Mesenteric fat pad (tissue), 1 donor: ENCODE data around the gene DIAPH2. TPM values are rescaled to one million over a fixed set of nuclear protein-coding genes. Genes with fewer than 3 reads are reported as not detected.

Experiments
- DNase-seq: peaks from one replicate; pipeline ENCODE4 v3.0.0-alpha.2; 2020; ENCODE audit warnings: low spot score
- total RNA-seq: library from RNA; stranded (reverse); fragmentation: NEBNext Ultra II Directional; extraction: Animal tissue kit (Norgen Biotek cat#: 25700); gene quantifications from one replicate; pipeline ENCODE4 v1.2.1, GENCODE V29; 2021
- donor health status: DM: yes; HTN: yes; CAD: no.

DIAPH2 gene
- total RNA-seq, 1 donor from 2014 or later = 28.1 TPM

DNA sequence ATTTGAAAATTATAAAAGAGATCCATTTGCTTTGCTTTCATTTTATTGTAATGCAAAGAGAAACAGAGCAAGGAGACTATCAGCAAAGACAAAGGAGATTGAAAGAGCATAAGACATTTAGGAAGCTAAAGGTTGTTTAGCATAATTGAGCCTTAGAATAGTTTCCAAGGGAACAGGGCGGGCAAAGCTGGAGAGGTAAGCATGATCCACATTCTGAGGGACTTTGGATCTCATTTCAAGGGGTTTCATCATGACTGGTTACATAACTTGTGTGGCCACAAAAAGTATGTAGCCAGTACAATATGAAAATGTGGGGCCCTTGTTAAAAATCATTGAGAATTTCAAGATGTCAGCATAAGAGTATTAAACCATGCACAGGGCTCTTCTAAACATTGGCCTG is 605.6 kb downstream of the DIAPH2 start:
- no peak for DNase-seq

DNA sequence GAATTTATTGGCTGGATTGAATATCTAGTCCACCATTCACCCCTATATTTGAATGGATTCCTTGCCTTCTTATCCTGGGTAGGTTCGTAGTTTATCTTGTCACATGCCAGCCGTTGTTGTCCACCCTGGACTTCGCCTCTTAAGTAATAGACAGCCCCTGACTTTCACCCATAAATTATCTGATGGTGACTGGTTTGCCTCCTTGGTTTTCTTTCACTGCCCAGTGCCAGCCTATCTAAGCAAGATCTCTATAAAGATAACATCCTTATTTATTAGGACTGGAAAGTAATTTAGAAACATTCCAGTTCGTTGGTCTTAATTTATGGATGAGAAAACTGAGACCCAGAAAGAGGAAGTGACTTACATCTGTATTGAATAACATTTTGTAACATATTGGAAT is 609.4 kb downstream of the DIAPH2 start:
- no peak for DNase-seq

DNA sequence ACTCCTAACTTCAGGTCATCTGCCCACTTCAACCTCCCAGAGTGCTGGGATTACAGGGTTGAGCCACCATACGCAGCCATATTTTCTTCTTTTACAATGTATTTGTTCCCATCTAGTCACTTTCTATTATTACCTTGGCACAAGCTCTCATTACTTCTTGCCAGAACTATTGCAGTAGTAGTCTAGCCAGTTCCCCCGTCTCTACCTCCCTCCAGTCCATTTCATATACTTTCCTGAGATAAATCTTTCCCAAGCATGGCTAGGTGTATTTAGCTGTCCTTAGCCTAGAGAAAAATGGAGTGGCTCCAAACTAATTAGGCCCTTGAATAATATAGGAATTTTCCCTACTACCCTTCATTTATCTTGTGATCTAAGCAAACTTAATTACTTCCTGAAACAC is 611.3 kb downstream of the DIAPH2 start:
- DNase-seq = no peak

DNA sequence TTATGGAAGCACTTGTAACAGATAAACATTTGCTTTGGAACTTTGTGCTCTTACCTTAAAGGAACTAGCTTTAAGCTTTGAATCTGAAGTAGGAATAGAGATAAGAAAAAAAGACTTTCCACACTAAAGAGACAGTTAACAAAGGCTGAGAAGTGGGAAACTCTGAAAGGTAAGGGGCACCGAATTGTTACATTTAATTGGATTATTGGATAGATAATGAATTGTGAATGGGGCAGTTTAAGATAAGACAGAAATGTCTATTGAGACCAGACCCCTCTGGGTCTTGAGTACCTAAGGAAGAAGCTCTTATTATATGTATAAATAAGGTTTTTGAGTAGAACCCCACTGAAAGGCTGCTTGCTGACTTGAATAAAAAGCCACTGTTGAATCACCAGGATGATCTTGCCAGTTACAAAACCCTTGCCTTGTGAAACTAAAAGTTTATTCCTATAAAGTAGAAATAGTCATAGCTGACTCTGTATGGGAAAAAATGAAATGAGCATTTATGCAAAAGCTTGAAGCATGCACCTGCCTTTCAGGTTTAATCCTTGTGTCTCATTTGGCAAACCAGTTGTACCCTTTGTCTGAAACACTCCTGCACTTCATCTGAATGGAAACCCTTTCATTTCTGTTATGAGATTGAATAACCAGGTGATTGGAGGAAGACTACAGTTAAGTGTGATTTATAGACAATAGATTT is 622.3 kb downstream of the DIAPH2 start:
- DNase-seq = no peak

DNA sequence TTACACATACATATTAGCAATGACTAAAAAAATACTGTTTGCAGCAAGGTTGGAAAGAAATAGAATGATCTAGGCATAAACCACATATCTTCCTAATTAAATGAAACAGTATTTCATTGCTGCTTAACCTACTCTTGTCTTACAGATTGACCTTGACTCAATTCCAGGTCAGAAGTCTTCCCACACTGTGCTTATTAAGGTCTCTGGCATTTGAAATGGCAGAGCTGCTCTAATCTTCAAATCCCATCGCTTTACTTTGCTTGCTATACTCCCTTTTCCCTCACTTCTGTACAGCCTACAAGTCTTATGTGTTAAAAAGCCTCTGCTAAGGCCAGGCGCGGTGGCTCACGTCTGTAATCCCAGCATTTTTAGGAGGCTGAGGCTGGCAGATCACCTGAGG is 623.5 kb downstream of the DIAPH2 start:
- no peak for DNase-seq

DNA sequence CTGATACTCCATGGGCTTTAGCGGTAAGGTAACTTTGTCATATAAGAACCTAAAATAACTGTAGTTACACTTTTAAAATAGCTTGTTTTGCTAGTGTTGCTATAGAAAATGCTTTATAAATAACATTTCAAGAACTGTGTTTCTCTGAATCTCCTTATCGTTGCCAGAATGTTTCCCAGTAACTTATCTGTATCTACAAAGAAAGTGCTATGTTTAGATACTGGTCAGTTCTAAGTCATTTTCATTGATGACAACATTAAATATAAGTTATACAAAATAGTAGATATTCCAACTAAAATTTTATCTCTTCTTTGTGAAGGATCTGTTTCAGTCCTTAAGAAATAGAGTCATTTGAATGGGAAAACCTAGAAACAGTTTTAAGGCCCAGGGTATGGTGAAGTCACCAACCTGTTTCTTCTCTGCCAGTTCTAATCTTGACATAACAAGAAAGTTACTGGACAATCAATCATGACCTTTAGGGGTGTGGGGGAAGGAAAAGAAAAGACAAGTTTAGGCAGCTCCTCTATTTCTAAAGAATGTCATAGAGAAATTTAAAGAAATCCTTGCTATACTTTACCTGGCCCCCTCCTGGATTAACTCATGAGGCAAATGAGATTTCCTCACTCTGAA is 625.0 kb downstream of the DIAPH2 start:
- no peak for DNase-seq

DNA sequence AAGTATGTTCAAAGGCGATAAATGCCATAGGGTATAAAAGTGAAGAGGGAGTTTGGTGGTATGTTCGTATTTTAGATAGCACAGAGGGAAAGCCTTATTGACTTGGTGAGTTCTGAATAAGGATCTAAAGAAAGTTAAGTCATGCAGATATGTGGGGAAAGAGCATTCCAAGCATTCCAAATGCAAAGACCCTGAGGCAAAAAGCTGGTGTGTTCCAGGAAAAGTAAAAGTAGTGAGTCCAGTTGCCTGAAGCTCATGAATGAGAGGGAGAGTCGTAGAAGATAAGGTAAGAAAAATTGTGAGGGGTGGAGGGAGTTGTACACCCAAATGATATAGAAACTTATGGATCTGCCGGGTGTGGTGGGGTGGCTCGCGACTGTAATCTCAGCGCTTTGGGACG is 625.7 kb downstream of the DIAPH2 start:
- DNase-seq = no peak

DNA sequence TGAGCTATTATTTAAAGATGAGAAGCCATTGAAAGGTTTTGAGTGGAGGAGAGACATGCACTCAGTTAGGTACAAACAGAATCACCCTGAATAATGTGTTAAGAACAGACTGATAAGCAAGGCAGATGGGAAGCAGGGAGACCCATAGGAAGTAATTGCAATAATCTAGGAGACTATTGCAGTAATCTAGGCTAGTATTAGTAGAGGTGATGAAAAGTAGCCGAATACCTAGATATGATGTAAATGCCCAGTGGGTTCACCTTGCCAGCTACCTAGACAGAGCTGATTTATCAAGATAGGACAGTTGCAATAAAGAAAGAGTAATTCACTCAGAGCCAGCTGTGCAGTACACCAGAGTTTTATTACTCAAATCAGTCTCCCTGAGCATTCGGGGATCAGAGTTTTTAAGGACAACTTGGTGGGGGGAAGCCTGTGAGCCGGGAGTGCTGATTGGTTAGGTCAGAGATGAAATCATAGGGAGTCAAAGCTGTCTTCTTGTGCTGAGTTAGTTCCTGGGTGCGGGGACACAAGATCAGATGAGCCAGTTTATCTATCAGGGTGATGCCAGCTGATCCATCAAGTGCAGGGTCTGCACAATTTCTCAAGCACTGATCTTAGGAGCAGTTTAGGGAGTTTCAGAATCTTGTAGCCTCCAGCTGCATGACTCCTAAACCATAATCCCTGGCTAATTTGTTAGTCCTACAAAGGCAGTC is 626.6 kb downstream of the DIAPH2 start:
- no peak for DNase-seq

DNA sequence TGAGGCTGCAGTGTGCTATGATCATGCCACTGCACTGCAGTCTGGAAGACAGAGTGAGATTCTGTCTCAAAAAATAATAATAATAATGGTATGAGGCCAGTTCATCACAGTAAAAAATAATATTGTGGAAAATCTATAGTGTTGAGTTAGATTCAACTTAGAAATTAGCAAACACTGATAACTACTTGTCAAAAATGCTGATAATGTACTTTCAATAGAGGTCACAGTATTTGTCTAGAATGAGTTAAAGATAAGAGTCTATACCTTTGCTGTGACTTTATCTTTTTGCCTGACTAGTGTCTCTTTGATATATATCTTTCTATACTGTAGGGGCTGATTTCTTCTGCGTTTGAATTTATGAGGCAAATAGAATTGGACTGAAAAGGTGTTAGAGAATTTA is 629.7 kb downstream of the DIAPH2 start:
- no peak for DNase-seq

DNA sequence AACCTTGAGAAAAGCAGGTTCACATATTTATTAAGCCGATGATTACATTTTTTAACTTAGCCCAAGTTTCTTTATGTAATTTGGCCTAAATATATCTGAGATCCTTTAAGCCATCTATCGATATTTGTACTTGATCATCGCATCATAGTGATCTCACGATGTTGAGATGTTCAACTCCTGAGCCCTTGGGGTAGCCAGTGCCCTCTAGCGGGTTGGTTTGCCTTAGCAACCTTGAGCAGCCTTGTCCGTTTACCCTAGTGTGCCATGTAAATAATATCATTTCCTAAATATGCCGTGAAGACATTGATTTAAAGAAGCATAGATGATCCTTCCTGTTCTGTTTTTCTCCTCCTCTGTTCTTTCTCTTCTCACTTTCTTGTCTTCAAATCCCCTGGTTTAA is 631.3 kb downstream of the DIAPH2 start:
- DNase-seq = no peak

DNA sequence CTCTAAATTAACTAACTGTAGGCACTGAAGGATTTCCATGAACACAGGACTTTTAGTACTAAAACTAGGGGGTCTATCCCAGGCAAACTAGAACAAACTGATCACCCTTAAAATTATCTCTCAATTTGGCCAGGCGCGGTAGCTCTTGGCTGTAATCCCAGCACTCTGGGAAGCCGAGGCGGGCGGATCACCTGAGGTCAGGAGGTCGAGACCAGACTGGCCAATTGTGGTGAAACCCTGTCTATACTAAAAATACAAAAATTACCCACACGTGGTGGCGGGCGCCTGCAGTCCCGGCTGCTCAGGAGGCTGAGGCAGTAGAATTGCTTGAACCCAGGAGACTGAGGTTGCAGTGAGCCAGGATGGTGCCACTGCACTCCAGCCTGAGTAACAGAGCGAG is 635.7 kb downstream of the DIAPH2 start:
- no peak for DNase-seq

DNA sequence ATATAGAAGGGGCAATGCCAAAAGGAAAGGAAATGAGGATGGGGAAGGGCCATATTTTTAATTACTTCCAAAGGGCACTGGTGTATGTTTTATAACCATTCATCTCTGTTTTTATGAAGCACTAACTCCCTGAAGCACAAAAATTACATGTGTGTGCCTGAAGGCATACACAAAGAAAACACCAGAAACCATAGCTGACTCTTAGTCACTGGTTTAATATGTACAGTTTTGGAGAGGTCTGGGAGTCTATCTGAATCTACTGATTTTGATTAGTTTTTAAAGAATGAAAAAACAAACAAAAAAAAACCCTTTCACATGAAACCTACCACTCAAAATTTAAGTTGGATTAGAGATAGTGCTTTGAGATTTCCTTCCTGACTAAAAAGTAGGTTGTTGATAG is 637.8 kb downstream of the DIAPH2 start:
- DNase-seq = no peak

DNA sequence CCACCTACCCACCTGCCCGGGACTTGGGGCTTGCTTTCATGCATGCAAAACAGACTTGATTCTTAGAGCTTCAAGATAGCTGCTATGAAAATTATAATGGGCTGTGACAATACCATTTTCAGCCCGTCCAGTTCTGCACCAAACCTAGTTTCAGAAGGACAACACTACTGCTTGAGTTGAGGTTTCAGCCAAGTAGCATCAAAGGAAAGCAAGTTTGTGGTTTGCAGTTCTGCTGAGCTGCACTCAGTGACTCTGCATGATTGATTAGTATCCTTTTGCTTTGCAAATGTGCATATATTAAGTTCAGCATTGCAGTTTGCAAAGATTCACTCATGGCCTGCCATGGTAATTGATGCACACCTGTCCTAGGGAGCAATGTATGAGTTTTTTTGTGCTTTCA is 641.8 kb downstream of the DIAPH2 start:
- DNase-seq = no peak

DNA sequence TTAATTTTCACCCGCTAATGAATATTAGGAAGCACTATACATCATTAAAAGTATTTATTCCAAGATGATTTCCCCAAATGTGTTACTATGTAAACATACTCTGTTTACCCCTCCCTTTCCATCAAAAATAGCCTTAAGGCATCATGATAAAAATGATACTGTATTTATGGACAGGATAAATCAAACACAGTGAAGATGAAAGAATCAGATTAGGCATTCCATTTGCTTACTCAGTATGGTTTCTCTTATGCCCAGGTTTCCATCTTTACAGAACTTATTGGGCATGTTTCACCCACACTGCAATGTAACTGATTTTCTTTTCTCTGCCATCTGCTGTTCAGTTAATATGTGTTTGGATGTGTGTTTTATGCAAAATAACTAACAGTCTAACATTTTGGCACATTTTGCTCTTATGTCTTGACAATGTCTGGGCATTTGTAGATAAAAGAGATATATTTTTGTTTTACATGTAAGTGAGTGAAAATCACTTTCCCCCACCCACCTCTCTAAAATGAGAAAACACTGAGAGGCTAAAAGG is 644.3 kb downstream of the DIAPH2 start:
- DNase-seq = no peak

DNA sequence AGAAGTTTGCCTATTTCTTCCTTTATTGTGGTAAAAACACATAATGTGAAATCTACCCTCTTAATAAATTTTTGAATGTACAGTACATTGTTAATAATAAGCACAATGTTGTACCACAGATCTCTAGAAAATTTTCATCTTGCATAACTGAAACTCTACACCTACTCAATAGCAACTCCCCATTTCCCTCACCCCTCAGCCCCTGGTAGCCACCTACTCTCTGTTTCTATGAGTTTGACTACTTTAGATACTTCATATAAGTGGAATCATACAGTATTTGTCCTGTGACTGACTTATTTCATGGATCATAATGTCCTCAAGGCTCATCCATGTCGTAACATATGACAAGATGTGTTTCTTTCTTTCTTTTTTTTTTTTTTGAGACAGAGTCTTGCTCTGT is 645.5 kb downstream of the DIAPH2 start:
- no peak for DNase-seq

DNA sequence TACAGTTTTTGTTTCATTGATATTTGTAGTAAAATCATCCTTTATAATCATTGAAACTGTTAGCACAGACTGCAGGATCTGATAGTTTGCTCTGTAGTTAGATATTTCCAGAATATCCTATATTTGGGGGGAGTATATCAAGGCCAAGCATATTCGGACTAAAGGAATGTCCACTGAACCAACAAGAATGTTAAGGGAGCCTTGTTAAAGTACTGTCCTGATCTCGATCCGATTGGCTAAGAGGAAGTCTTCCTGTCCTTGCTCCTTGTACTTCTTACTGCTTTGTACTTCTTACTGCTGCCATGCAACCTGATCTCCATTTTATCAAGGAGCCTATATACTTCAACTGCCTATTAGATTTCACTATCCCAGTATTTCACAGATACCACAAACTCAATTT is 648.3 kb downstream of the DIAPH2 start:
- DNase-seq = no peak

DNA sequence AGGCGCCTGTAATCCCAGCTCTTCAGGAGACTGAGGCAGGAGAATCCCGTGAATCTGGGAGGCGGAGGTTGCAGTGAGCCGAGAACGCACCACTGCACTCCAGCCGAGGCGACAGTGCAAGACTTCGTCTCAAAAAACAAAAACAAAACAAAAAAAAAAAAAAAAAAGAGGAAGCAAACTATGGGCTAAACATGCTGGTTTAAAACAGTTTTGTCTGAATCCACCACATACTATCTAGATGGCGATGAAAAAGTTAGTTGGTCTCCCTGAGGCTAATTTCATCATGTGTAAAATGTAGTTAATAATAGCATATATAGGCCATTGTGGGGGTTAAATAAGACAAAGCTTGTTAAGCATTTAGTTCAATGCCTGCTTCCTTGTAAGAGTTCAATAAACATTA is 650.2 kb downstream of the DIAPH2 start:
- no peak for DNase-seq

DNA sequence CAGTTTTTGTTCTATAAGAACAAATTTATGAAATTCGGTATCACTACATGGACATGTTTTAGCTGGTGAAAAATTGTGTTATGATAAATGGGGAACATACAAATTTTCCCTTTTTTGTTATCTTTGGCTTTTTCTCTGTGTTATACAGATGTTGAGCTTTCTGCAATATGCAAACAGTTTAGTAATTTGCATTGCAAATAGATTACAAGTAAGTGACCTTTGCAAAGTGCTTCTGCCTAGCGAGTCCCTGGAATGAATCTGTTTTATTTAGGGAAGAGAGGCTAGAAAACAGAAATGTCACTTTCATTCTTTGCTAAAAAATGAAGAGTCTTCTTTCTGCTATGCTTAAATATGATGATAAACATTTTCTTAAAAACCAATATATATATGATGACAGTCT is 660.1 kb downstream of the DIAPH2 start:
- no peak for DNase-seq

DNA sequence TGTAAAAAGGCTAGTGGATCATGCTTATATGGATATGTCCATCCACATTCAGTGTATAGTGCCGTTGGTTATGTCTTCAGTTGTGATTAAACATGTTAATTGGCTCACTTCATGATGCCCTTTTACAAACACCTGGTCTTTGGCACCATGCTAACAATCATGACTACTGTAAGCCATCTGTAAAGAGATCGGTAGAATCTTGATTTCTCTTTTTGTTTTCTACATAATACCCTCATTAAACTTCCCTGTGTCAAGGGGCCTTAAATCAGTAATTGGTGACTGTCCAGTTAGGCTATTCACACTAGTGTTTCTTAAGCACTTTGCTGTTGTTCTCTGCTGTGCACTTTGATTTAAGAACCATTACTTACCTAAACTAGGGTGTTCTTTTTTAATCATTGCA is 674.3 kb downstream of the DIAPH2 start:
- DNase-seq = no peak

DNA sequence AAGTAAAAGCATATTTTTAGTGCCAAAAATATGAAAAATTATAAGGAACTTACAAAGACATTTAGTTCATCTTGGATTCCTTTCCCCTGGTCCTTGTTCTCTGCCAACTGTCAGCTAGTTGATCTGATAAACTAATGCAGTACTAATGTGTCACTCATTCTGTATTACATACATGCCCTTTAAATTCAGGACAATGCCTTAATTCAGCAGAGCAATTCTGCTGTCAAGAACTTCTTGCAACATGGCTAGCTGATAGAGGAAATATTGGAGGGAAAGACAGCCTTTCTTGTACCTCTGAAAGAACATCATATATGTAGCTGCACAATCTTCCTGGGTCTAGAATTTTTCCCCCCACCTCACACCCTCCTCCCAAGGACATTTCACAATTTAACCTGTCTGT is 679.2 kb downstream of the DIAPH2 start:
- no peak for DNase-seq

DNA sequence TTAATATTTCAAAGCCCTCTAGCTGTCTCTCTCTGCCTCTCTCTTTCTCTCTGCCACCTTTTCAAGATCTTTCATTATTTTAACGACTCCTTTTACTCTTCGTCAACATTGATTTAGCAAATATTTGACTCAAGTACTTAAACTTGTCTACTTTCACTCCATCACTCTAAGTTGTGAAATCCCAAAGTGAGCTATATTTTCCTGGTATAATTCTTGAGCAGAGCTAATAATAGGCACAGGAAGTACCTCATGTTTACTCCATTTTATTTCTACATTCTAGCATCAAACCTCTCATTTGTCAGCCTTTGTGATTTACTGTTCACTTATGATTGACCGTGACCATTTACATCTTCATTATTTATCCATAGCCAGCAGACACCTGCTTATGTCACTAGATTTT is 681.6 kb downstream of the DIAPH2 start:
- DNase-seq = no peak

DNA sequence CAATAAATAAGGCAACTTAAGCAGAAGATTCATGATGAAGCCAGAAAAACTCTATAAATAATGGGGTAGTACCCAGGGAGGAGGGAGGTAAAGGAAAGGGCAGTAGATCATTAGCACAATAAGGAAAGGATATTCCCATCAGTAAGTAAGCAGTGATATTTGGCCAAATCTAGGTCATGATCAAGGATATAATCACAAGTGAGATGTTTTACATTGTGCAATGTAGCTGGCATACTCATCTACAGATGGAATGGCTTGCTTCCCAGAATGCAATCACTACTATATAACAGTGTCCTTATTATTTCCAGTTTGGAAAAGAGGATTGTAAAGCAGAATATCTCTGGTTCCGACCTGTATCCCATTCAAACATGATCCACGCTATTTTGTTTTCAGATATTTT is 682.5 kb downstream of the DIAPH2 start:
- DNase-seq = no peak

DNA sequence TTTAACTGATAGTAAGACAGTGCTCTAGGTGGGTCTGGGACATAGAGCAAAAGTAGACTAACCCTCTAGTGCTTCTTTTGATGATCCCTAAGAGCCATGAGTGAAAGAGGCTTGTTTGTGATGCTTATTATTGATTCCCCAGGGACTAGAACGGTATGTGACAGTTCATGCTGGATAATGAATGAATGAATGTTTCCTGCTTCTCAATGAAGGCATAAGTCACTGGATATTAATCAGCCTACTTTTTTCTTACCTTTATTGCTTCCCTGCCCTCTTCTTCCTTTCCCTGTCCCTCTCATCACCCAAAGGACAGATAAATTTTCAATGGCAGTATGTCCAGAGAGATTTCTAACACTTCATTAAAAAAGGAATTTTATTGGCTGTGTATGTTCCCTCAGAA is 685.3 kb downstream of the DIAPH2 start:
- no peak for DNase-seq
